Measurements from ENCODE around the gene EPB41L4B.
A peak's percentile ranks its signal among the peaks of the same experiment; 100 is the strongest.

EPB41L4B gene

GRCh38 chr9:109205526-109205925 lies 115.3 kb downstream of the EPB41L4B start:
- FAIRE-seq, result peak; percentile 60
- TF ChIP-seq, protein P1, sequence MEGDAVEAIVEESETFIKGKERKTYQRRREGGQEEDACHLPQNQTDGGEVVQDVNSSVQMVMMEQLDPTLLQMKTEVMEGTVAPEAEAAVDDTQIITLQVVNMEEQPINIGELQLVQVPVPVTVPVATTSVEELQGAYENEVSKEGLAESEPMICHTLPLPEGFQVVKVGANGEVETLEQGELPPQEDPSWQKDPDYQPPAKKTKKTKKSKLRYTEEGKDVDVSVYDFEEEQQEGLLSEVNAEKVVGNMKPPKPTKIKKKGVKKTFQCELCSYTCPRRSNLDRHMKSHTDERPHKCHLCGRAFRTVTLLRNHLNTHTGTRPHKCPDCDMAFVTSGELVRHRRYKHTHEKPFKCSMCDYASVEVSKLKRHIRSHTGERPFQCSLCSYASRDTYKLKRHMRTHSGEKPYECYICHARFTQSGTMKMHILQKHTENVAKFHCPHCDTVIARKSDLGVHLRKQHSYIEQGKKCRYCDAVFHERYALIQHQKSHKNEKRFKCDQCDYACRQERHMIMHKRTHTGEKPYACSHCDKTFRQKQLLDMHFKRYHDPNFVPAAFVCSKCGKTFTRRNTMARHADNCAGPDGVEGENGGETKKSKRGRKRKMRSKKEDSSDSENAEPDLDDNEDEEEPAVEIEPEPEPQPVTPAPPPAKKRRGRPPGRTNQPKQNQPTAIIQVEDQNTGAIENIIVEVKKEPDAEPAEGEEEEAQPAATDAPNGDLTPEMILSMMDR (IDR thresholded peaks at IDR 0.05; ENCODE audit: insufficient read depth, missing control alignments), result no peak
- no peak for DNase-seq (ENCODE audit: insufficient read length, low spot score)

DNA sequence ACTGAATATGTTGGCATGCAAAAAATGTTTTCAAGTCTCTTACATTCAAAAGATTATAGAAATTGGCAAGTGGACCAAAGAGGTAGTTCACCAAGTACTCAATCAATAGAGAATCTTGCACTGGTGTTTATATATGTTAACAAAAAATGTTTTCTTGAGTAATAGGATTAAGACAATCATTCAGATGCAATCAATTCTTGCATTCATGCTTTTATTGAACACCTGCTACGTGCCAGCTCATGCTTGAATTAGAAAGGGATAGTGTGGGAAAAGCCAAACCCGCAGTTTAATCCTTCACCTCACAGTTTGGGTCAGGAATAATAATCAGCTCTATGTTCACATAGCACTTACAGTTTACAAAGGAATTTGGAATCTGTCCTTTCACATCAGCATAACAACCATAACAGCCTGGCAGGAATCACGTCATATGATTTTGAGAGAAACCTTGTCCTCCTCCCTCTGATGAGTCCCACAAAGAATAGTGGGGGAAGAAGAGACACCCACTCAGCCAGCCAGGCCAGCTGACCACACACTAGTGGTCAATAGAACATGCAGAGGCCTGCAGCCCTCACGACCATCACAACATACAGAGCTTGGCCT lies 117.0 kb downstream of the EPB41L4B start:
- FAIRE-seq (no peak), DNase-seq (ENCODE audit: insufficient read length, low spot score) (no peak)
- TF ChIP-seq, protein P1 (IDR thresholded peaks at IDR 0.05; ENCODE audit: insufficient read depth, missing control alignments), result no peak

DNA sequence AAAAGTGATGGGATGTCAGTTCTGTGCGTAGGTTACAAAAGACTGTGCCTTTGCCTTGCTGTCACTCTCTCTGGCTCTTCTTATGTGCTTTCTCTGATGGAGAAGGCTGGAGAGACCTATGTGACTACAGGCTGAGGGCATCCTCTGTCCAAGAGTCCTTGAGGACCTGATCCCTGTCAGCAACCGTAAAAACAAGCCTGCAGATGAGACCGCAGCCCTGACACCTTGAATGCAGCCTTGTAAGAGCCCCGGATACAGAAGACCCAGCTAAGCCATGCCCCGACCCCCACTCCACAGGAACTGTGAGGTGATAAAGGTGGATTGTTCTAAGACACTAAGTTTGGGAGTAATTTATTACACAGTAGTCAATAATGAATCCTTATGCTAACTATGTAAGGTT lies 121.2 kb downstream of the EPB41L4B start:
- FAIRE-seq, result no peak
- TF ChIP-seq, protein P1 (IDR thresholded peaks at IDR 0.05; ENCODE audit: insufficient read depth, missing control alignments), result no peak
- no peak for DNase-seq (ENCODE audit: insufficient read length, low spot score)

GRCh38 chr9:109198736-109199382 lies 122.0 kb downstream of the EPB41L4B start:
- TF ChIP-seq, protein P1 (IDR thresholded peaks at IDR 0.05; ENCODE audit: insufficient read depth, missing control alignments), result peak; percentile 11
- DNase-seq (ENCODE audit: insufficient read length, low spot score), result no peak
- FAIRE-seq, result no peak

DNA sequence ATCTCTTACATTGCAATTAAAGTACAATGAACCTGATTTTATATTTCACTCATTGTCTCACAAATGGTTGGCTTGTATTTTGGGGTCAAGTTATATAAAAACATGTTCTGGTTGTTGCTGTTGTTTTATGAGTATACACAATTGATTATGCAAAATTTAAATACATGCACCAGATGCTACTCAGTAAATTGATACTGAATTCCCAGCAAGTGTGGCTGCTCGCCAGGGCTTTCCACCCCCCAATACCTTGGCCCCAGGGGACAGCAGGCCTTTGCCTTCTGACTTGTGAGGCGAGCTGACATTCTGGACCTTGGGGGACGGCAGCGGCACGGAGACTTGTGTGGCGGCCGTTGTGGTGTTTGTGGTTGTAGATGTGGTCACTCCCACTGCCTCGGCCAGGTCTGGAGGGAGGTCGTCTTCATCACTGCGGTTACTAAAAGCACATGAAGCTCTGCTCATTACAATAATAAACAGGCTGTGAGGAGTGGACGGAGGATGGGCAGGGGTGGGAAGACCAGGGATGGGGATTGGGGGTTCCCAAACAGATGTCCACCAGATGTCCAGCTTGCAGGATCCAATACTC lies 126.8 kb downstream of the EPB41L4B start:
- DNase-seq (ENCODE audit: insufficient read length, low spot score), result no peak
- TF ChIP-seq, protein P1 (IDR thresholded peaks at IDR 0.05; ENCODE audit: insufficient read depth, missing control alignments), result no peak
- no peak for FAIRE-seq

- TF ChIP-seq, protein P1 (IDR thresholded peaks at IDR 0.05; ENCODE audit: insufficient read depth, missing control alignments), result peak; percentile 34
- FAIRE-seq (no peak), DNase-seq (ENCODE audit: insufficient read length, low spot score) (no peak)
Observed at GRCh38 chr9:109192732-109193361, 128.0 kb downstream of the EPB41L4B start.
